Thyroid gland (tissue), 4 donors: ENCODE measurements around the gene CELA1.

Source experiments
- POLR2A ChIP-seq, 2 donors: fragments of 450-650 bp; IDR thresholded peaks; one replicate each; pipeline ENCODE4 v1.6.1; 2017; ENCODE audit warnings: antibody characterized with exemption in 2 of 2, mild to moderate bottlenecking in 2 of 2, moderate library complexity in 1 of 2
- TF ChIP-seq, protein P1 (sequence below), 6 experiments: fragments of 200-600 bp in 3 of 6; fragments of 450-650 bp in 3 of 6; sonication (generic) in 3 of 6; IDR thresholded peaks; one replicate each; pipeline ENCODE4 v1.5.1; 2016 to 2019; ENCODE audit warnings: antibody characterized with exemption in 6 of 6, mild to moderate bottlenecking in 2 of 6, inconsistent platforms in 1 of 6, moderate library complexity in 1 of 6

DNA sequence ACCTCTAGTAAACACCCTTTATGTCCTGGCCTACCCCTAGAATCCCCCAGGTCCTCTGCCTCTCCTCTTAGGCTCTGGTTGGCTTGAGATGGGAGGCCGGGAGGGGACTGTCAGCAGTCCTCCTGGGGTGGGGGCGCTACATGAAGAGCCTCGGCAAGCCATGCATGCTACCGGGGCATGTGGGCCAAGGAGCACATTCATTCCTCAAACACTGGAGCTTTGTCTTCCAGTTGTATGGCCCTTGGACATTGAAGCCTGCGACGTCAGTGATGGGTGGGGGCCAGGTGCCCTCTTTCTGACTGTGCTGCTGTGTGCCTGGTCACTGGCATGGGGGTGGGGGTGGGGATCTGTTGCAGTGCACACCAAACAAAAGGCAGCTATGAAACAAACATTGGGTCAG is 15.8 kb upstream of the CELA1 start:
- TF ChIP-seq, protein P1, sequence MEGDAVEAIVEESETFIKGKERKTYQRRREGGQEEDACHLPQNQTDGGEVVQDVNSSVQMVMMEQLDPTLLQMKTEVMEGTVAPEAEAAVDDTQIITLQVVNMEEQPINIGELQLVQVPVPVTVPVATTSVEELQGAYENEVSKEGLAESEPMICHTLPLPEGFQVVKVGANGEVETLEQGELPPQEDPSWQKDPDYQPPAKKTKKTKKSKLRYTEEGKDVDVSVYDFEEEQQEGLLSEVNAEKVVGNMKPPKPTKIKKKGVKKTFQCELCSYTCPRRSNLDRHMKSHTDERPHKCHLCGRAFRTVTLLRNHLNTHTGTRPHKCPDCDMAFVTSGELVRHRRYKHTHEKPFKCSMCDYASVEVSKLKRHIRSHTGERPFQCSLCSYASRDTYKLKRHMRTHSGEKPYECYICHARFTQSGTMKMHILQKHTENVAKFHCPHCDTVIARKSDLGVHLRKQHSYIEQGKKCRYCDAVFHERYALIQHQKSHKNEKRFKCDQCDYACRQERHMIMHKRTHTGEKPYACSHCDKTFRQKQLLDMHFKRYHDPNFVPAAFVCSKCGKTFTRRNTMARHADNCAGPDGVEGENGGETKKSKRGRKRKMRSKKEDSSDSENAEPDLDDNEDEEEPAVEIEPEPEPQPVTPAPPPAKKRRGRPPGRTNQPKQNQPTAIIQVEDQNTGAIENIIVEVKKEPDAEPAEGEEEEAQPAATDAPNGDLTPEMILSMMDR (IDR thresholded peaks at IDR 0.05), result no peak
- no peak for TF ChIP-seq POLR2A (IDR thresholded peaks at IDR 0.05)
